Measurements from ENCODE around the gene DCP2.

The DCP2 gene

GRCh38 chr5:112967520-112968083, 9.0 kb upstream of the DCP2 start:
- no peak for DNase-seq

DNA sequence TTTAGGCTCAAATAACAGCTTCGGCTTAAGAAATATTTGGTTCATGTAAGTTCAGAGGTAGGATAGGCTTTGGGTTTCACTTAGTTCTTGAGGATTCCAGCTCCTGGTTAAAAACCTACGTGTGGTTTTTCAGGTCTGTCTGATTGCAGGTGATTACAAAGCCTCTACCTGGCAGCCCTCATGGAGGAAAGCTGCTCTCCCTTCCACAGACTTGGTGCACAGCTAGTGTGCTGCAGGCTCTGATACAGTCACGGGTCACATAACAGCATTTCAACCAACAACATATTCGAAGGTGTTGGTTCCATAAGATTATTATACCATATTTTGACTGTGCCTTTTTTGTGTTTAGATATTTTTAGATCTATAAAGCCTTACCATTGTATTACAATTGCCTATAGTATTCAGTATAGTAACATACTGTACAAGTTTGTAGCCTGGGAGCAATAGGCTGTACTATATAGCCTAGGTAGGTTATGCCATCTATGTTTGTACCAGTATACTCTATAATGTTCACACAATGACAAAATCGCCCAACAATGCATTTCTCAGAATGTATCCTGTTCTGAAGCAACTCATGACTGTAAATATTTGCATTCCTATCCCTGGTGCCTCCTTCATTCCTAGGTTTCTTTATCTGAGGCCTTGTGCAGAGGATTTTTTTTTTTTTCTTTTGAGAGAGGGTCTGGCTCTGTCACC, 8.0 kb upstream of the DCP2 start:
- no peak for DNase-seq

- no peak for DNase-seq
Measured at GRCh38 chr5:112971276-112971675, 5.3 kb upstream of the DCP2 start.

DNA sequence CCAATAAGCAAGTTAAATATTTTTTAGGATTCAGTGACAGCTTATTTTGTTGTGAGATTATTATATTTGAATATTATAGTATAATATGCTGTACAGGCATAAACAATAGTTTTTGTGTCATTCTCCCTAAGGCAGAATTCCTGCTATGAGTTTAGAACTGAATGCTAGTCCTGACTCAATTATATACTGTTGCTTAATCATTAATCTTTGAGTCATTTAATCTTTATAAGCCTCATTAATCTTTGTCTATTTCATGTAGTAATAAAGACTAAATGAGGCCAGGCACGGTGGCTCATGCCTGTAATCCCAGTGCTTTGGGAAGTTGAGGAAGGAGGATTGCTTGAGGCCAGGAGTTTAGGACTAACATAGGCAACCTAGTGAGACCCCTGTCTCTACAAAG, 3.6 kb upstream of the DCP2 start:
- DNase-seq: no peak

DNA sequence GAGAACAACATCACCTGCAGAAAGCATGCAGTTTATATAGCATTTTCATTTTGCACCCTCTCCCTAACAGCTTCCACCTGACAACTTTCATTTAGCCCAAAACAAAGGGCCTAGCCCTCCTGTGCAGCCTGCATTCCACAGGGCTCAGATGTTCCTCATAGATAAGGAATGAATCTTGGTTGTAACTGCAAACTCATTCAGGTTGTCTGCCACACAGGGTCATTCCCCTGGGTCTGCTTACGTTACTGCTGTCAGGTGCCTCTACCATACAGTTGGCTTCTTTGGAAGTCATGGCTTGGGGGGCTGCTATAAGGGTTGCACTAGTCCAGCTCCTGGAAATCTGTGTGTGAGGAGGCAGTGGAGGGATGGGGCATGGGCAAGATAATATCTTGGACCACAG, 2.7 kb upstream of the DCP2 start:
- DNase-seq: no peak

GRCh38 chr5:112974901-112975300, 1.7 kb upstream of the DCP2 start:
- no peak for DNase-seq

- no peak for DNase-seq
Measured at GRCh38 chr5:112975721-112976431, 722 bp upstream of the DCP2 start.

- DNase-seq: no peak
Measured at GRCh38 chr5:112977440-112977861, 853 bp downstream of the DCP2 start.

DNA sequence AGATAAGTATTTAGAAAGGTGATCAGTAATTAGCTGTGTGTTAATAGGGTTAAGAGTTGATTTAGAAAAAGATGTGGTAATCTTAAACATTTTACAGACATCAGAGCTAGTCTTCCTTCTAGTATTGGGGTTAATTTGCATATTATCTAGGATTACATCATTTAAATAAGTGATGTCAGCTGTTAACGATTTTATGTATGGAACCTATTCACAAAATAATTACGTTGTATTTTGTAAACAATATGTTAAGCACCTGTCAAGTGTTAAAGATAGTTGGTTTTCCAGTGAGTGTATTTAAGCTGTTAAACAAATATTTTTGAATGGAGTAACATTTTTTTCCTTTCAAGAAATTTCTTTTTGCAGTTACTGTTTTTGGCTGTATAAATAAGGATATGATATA, 2.2 kb downstream of the DCP2 start:
- DNase-seq: no peak

DNA sequence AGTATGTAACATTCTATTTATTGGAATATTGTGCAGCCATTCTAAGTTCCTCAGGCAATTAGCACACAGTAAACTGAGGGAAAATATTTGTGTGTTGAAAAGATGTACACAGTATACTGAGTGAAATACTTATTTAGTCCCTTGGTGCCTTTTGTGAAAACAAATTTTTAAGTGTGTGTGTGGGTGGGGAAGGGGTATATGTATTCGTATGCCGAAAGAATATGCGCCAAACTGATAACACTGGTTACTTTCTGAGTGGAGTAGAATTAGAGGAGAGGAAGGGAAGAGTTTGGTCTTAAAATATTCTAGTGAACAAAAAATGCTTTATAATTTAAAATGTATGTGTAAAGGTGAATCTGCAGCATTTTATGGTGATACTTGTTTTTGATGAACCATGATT, 3.1 kb downstream of the DCP2 start:
- DNase-seq: no peak

DNA sequence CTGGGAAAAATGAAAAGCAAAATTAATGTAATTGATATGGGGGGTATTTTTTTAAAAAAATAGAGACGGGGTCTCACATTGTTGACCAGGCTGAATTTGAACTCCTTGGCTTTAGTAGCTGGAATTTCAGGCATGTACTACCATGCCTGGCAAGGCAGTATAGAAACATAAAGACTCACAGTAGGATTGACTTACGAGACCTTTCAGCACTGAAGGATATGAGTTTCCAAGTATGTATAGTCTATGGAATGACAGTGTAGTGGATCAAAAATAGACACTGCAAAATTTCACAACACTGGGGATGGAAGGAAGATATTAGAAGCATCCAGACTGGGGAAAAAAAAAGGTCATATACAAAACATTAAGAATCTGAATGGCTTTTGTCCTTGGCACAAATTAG, 6.8 kb downstream of the DCP2 start:
- no peak for DNase-seq

- no peak for DNase-seq
Measured at GRCh38 chr5:112986224-112986623, 9.6 kb downstream of the DCP2 start.

DNA sequence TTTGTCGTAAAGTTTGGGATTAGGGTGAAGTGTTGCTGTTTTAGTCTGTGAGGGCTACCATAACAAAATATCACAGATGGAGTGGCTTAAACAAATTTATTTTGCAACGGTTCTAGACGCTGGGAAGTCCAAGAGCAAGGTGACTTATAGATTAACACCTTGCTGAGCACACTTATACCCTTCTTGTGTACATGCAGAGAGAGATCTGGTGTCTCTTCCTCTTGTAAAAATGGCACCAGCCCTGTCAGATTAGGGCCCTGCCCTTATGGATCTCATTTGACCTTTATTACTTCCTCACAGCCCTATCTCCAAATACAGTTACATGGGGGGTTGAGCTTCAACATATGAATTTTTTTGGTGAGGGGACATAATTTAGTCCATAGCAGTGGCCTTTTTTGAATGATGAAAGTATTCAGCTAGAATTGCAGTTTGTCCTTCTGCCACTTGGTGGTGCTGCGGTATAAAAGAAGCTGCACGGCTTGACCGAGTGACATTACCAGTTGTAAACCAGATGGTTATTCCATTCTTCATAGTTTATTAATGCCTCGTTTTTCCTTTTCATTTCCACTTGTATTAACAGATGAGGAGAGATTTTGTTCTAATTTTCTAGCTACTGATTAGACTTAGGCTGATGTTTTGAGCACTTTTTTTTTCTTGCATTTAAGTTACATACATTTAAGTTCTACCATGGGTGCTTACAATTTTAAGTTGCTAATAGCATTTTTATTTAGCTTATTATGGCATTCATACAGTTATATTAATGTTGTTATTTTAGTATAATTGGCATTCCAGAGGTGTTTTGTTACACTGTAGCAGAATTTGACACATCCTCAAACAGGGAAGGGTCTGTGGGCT, 19.4 kb downstream of the DCP2 start:
- peak; percentile 65 to 69 for DNase-seq

DNA sequence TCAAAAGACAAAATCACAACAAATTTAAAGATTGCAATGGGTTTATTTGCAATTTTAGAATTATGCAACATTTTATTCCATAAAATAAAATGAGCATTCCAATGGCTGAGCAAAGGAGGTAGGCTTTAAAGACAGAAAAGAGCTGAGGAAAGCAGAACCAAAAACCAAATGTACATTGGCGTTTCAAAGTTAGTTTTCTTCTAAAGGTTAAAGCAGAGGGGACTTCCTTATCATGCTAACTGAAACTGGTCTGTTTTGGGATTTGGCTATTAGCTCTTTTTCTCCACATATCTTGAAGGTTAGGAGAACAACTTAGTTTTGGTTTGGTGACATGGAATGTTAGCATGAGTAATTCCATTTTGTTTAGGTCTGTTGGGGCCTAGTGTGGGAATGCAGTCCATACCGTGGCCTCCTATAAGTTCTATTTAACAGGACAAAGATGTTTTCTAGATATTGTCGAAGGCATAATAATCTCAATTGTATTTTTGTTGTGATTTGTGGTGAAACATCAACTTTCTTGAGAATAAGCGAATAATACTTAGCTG, 20.3 kb downstream of the DCP2 start:
- DNase-seq: no peak

DNA sequence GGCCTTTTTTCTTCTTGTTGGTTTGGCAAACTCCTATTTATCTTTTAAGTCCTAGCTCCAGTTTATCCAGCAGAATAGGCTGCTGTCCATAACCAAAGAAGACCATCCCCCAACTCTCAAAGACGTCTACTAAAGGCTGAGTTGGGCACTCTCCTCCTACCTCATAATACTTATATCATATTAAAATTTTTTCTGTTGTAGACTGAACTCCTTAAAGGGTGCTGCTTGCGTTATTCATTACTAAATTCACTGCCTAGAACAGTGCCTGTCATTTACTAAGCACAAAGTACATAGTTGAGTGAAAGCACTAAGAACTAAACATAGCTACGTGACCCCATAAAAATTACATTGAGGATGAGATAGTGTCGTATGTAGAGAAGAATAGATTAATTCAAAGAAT, 21.7 kb downstream of the DCP2 start:
- DNase-seq: no peak

DNA sequence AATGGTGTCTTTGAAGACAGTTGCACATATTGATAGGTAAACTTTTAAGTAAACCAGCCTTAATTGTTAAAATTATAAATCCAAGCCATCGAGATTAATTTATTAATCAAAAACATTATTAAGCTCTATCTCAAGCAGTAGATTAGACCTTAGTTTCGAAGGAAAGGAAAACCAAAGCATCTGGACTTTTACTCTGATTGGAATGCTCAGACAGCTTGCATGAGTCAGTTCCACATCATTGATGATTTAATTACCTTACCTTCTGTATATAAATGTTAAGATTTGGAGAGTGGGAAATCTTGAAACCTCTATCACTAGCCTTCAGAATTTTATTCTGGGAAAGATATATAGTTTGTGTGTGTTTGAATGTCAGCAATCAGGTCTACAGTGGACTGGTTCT, 23.9 kb downstream of the DCP2 start:
- no peak for DNase-seq

DNA sequence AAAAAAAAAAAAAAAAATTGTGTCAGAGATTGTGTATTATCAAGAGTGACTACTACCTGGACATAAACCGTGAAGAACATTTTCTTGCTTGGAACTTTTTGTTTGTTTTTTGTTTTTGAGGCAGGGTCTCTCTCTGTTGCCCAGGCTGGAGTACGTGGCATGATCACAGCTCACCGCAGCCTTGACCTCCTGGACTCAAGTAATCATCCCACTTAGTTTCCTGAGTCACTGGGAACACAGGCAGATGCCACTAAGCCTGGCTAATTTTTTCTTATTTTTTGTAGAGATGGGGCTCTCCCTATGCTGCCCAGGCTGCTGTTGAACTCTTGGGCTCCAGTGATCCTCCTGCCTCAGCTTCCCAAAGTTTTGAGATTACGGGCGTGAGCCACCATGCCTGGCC, 25.8 kb downstream of the DCP2 start:
- no peak for DNase-seq

- DNase-seq: no peak
Measured at GRCh38 chr5:113003763-113004162, 27.2 kb downstream of the DCP2 start.

DNA sequence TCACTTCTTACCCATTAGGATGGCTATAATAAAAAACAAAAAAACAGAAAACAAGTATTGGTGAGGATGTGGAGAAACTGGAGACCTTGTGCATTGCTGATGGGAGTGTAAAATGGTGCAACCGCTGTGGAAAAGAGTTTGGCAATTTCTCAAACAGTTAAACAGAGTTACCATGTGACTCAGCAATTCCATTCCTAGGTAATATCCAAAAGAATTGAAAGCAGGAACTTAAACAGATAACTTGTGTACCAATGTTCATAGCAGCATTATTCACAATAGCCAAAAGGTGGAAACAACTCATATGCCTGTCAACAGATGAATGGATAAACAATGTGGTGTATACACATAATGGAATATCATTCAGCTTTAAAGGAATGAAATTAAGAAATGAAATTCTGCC, 28.9 kb downstream of the DCP2 start:
- no peak for DNase-seq

DNA sequence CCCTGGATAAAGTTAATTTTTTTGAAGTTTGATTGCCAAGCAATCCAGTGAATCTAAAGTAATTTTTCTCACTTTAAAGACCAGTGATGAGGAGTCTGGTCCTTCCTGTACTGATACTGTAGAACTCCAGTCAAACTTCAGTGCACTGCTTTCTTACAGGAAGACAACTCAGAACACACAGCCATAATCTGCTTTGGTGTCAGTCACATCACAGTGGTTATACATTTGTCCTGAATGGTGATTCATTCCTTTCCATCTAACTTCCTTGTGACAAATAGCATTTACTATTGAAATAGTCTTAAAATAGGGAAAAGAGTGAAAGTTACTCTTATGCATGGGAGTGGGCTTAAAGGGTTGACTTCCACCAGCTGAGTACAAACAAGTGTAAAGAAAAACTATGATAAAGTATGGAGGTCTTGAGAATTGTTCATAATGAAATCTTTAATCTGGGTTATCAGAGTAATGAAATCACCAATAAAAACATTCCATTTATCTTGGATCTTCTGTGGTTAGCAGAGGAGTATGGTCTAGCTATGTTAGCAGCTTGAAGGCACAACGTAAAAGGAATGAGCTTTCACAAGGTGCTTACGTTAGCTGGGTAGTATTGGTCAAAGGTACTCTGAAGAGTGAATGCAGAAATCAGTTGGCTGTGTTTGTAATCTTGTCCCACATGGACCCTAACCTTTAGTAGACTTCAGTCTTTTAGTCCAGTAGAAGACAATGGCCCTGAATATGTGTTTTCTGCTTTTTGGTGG, 41.5 kb downstream of the DCP2 start:
- no peak for DNase-seq

GRCh38 chr5:113020461-113021273, 44.1 kb downstream of the DCP2 start:
- no peak for DNase-seq

GRCh38 chr5:113022661-113023060, 46.1 kb downstream of the DCP2 start:
- no peak for DNase-seq
